Measurements from ENCODE around the gene EXOC3L4.

The EXOC3L4 gene

GRCh38 chr14:103070971-103071542, 23.5 kb upstream of the EXOC3L4 start:
- DNase-seq (ENCODE audit: low read depth), result no peak

- no peak for DNase-seq (ENCODE audit: low read depth)
These were observed 22.8 kb upstream of the EXOC3L4 start for GRCh38 chr14:103071544-103072251.

- DNase-seq (ENCODE audit: low read depth), result no peak
These were observed 21.7 kb upstream of the EXOC3L4 start for GRCh38 chr14:103072595-103073366.

- DNase-seq (ENCODE audit: low read depth), result no peak
These were observed 21.1 kb upstream of the EXOC3L4 start for GRCh38 chr14:103073367-103073875.

GRCh38 chr14:103073876-103074728, 20.4 kb upstream of the EXOC3L4 start:
- DNase-seq (ENCODE audit: low read depth), result no peak

GRCh38 chr14:103074729-103075367, 19.7 kb upstream of the EXOC3L4 start:
- no peak for DNase-seq (ENCODE audit: low read depth)

- DNase-seq (ENCODE audit: low read depth), result peak; percentile 42
These were observed 16.1 kb upstream of the EXOC3L4 start for GRCh38 chr14:103078420-103078749.

- no peak for DNase-seq (ENCODE audit: low read depth)
These were observed 15.5 kb upstream of the EXOC3L4 start for GRCh38 chr14:103078860-103079587.

GRCh38 chr14:103081951-103082350, 12.6 kb upstream of the EXOC3L4 start:
- DNase-seq (ENCODE audit: low read depth), result no peak

GRCh38 chr14:103084021-103084919, 10.3 kb upstream of the EXOC3L4 start, which contains the start of gene LBHD2:
Gene LBHD2 (plus strand): TSS chr14:103084210. CDS start chr14:103086013, 1,803 bp downstream.
- no peak for DNase-seq (ENCODE audit: low read depth)

GRCh38 chr14:103085106-103086091, 9.1 kb upstream of the EXOC3L4 start:
- DNase-seq (ENCODE audit: low read depth), result no peak

GRCh38 chr14:103086771-103087342, 7.7 kb upstream of the EXOC3L4 start:
- no peak for DNase-seq (ENCODE audit: low read depth)

- no peak for DNase-seq (ENCODE audit: low read depth)
These were observed 7.1 kb upstream of the EXOC3L4 start for GRCh38 chr14:103087343-103087835.

GRCh38 chr14:103088921-103089320, 5.6 kb upstream of the EXOC3L4 start:
- no peak for DNase-seq (ENCODE audit: low read depth)

- no peak for DNase-seq (ENCODE audit: low read depth)
These were observed 4.9 kb upstream of the EXOC3L4 start for GRCh38 chr14:103089386-103090335.

- no peak for DNase-seq (ENCODE audit: low read depth)
These were observed 4.0 kb upstream of the EXOC3L4 start for GRCh38 chr14:103090481-103091020.
